Caco-2 (cell line): Measurements from ENCODE around the gene CELA3A. TPM values are rescaled to one million over a fixed set of nuclear protein-coding genes. Genes with fewer than 3 reads are reported as not detected.

Experiments
- BruUV-seq: library from RNA; stranded (reverse); fragments of 400-500 nt; replicated peaks from 2 replicates; lab custom pipeline; 2021; lab: Mats Ljungman, UMichigan
- CTCF ChIA-PET: fragments of 300-600 bp; sonication (Branson Sonifier 250); formaldehyde crosslinking; loops from one replicate; lab custom pipeline; 2022; ENCODE audit warnings: antibody characterized with exemption; lab: Charles Lee
- POLR2A ChIA-PET: fragments of 300-600 bp; sonication (Branson Sonifier 250); formaldehyde crosslinking; loops from one replicate; lab custom pipeline; 2022; ENCODE audit warnings: antibody characterized with exemption; lab: Charles Lee
- DNase-seq, 2 experiments: peaks; one replicate each; pipeline versions ENCODE4 v3.0.0 to v3.0.0-alpha.2; 2020 to 2022
- H3K27me3 ChIP-seq: replicated peaks from 2 replicates; pipeline ENCODE4 v1.6.0; 2011; ENCODE audit warnings: low read length; ENCODE audit not compliant: control insufficient read depth, insufficient read depth
- H3K36me3 ChIP-seq: 2 replicates; pipeline ENCODE4 v1.5.1; 2011; ENCODE audit warnings: low read length; ENCODE audit not compliant: control insufficient read depth, insufficient read depth
- H3K4me1 ChIP-seq: fragments of 250-450 bp; sonication (Bioruptor Pico); 2 replicates; pipeline ENCODE4 v1.5.1; 2020; ENCODE audit warnings: mild to moderate bottlenecking
- H3K4me3 ChIP-seq: 2 replicates; pipeline ENCODE4 v1.5.1; 2011; ENCODE audit warnings: low read depth, mild to moderate bottlenecking, control low read depth, low read length
- H3K9me3 ChIP-seq: fragments of 250-450 bp; sonication (Bioruptor Pico); 2 replicates; pipeline ENCODE4 v1.5.1; 2020; ENCODE audit warnings: mild to moderate bottlenecking, moderate library complexity
- H3K27ac Mint-ChIP-seq: one replicate; pipeline ENCODE4 v1.8.0; 2022; ENCODE audit warnings: mixed read lengths; ENCODE audit not compliant: unreplicated experiment
- H3K27me3 Mint-ChIP-seq: one replicate; pipeline ENCODE4 v1.8.0; 2022; ENCODE audit warnings: mixed read lengths; ENCODE audit not compliant: insufficient read depth, unreplicated experiment
- H3K36me3 Mint-ChIP-seq: one replicate; pipeline ENCODE4 v1.8.0; 2022; ENCODE audit warnings: mild to moderate bottlenecking, mixed read lengths; ENCODE audit not compliant: insufficient read depth, unreplicated experiment
- H3K4me1 Mint-ChIP-seq: one replicate; pipeline ENCODE4 v1.8.0; 2022; ENCODE audit warnings: low read depth, mixed read lengths; ENCODE audit not compliant: unreplicated experiment
- H3K4me3 Mint-ChIP-seq: one replicate; pipeline ENCODE4 v1.8.0; 2022; ENCODE audit warnings: mild to moderate bottlenecking, moderate library complexity, mixed read lengths; ENCODE audit not compliant: unreplicated experiment
- H3K9me3 Mint-ChIP-seq: one replicate; pipeline ENCODE4 v1.8.0; 2022; ENCODE audit warnings: mixed read lengths; ENCODE audit not compliant: unreplicated experiment
- CTCF ChIP-seq, 2 experiments: fragments of 200-600 bp in 1 of 2; IDR thresholded peaks; 1 replicate in 1 of 2; 2 replicates in 1 of 2; pipeline versions ENCODE4 v1.5.1 to v1.8.0; 2011 to 2022; ENCODE audit warnings: antibody characterized with exemption in 1 of 2, control low read depth in 1 of 2, inconsistent platforms in 1 of 2, low read depth in 1 of 2, low read length in 1 of 2, mild to moderate bottlenecking in 1 of 2, moderate library complexity in 1 of 2; ENCODE audit not compliant: insufficient read depth in 1 of 2, severe bottlenecking in 1 of 2, unreplicated experiment in 1 of 2
- intact Hi-C: fragments of 100-400 bp; cut with micrococcal nuclease; formaldehyde crosslinking; loops from one replicate; pipeline ENCODE4 v1.10.0; 2022; ENCODE audit not compliant: unreplicated experiment
- total RNA-seq: library from RNA; stranded (reverse); gene quantifications from 2 replicates; pipeline ENCODE4 v1.2.3, GENCODE V29; 2022

CELA3A gene
- total RNA-seq, 1 experiment from 2014 or later: not detected

GRCh38 chr1:22050330-22050729, 48.9 kb downstream of the CELA3A start:
- Mint-ChIP-seq H3K27ac (no peak overlapping the region), H3K27me3 (no peaks in the 10 kb centered on the region), H3K4me3 (no peak overlapping the region), H3K4me1 (peaks cover 7% of the 10 kb centered on the region), H3K36me3 (peaks cover 31% of the 10 kb centered on the region), H3K9me3 (peaks cover 6% of the 10 kb centered on the region)
- Histone ChIP-seq H3K4me3 (no peak overlapping the region), H3K27me3 (no peaks in the 10 kb centered on the region), H3K4me1 (peaks cover 11% of the 10 kb centered on the region; the same call in 1 of the 2 replicates), H3K36me3 (no peaks in the 10 kb centered on the region), H3K9me3 (no peaks in the 10 kb centered on the region)
- ChIA-PET POLR2A (no interaction called here), CTCF (no interaction called here)
- BruUV-seq: TSS peak; percentile 17
- intact Hi-C loops: no loop called here
- TF ChIP-seq CTCF (IDR thresholded peaks at IDR 0.05; ENCODE audit: insufficient read depth in 1 of 2, low read depth in 1 of 2, low read length in 1 of 2, severe bottlenecking in 1 of 2, unreplicated experiment in 1 of 2): no peak
- DNase-seq: no peak

GRCh38 chr1:22051607-22052114, 50.2 kb downstream of the CELA3A start:
- no peak for TF ChIP-seq CTCF (IDR thresholded peaks at IDR 0.05; ENCODE audit: insufficient read depth in 1 of 2, low read depth in 1 of 2, low read length in 1 of 2, severe bottlenecking in 1 of 2, unreplicated experiment in 1 of 2)
- H3K4me3 ChIP-seq: no peak overlapping the region
- no peaks in the 10 kb centered on the region for H3K36me3 ChIP-seq
- CTCF ChIA-PET: no interaction called here
- peaks cover 14% of the 10 kb centered on the region for H3K4me1 Mint-ChIP-seq
- H3K4me1 ChIP-seq: peaks cover 11% of the 10 kb centered on the region; the same call in 1 of the 2 replicates
- DNase-seq: no peak
- H3K4me3 Mint-ChIP-seq: peak overlapping the region; percentile 78
- BruUV-seq: TSS peak; percentile 37
- no peaks in the 10 kb centered on the region for H3K9me3 Mint-ChIP-seq
- peak overlapping the region; percentile 89 for H3K27ac Mint-ChIP-seq
- H3K27me3 ChIP-seq: no peaks in the 10 kb centered on the region
- peaks cover 42% of the 10 kb centered on the region for H3K36me3 Mint-ChIP-seq
- H3K27me3 Mint-ChIP-seq: no peaks in the 10 kb centered on the region
- intact Hi-C loops: loop anchor here (1.0 kb wide), 1 partner anchor 26 kb away; no protein-coding TSS in a partner anchor
- POLR2A ChIA-PET: interaction anchor here (1.4 kb wide), 1 partner anchor 26 kb away, joined by 5 read pairs; no protein-coding TSS in a partner anchor
- H3K9me3 ChIP-seq: no peaks in the 10 kb centered on the region

- Histone ChIP-seq H3K27me3 (no peaks in the 10 kb centered on the region), H3K4me1 (peaks cover 11% of the 10 kb centered on the region; the same call in 1 of the 2 replicates), H3K9me3 (no peaks in the 10 kb centered on the region), H3K4me3 (peak within 1 kb of the TSS; percentile 69), H3K36me3 (no peaks in the 10 kb centered on the region)
- peak; percentile 97 to 98 for DNase-seq
- no peaks in the 10 kb centered on the region for H3K9me3 Mint-ChIP-seq
- H3K27me3 Mint-ChIP-seq: no peaks in the 10 kb centered on the region
- intact Hi-C loops: loop anchor here (1.0 kb wide), 1 partner anchor 27 kb away; no protein-coding TSS in a partner anchor
- BruUV-seq: no TSS peak
- ChIA-PET POLR2A (interaction anchor here (0.6 to 1.4 kb wide), 5 partner anchors 17 to 27 kb away, joined by 3 to 19 read pairs (median 5); no protein-coding TSS in a partner anchor), CTCF (interaction anchor here (1.0 to 1.6 kb wide), 3 partner anchors 21 to 364 kb away, joined by 3 to 10 read pairs (median 4); no protein-coding TSS in a partner anchor)
- H3K4me1 Mint-ChIP-seq: peaks cover 14% of the 10 kb centered on the region
- peaks cover 49% of the 10 kb centered on the region for H3K36me3 Mint-ChIP-seq
- peak within 1 kb of the TSS; percentile 99 for H3K27ac Mint-ChIP-seq
- no peak for TF ChIP-seq CTCF (IDR thresholded peaks at IDR 0.05; ENCODE audit: insufficient read depth in 1 of 2, low read depth in 1 of 2, low read length in 1 of 2, severe bottlenecking in 1 of 2, unreplicated experiment in 1 of 2)
- peak within 1 kb of the TSS; percentile 98 for H3K4me3 Mint-ChIP-seq
Measured at GRCh38 chr1:22052115-22053016, 50.9 kb downstream of the CELA3A start, which contains the start of gene CDC42. Gene CDC42 (plus strand): TSS chr1:22052709. CDS start chr1:22078479, 25,770 bp downstream.
